Body of pancreas (tissue), 4 donors: ENCODE results near the gene SUPT3H. TPM values are rescaled to one million over a fixed set of nuclear protein-coding genes. Genes with fewer than 3 reads are reported as not detected.
"Not testable (repeated sequence)": the region's sequence is repeated elsewhere in the genome, so short reads cannot be mapped to it uniquely, and the experiment has no call there.

Experiments
- ATAC-seq: fragments of 150-250 bp; one replicate; pipeline ENCODE4 v1.9.1; 2016
- DNase-seq, 4 donors: peaks; one replicate each; pipeline ENCODE4 v3.0.0-alpha.2; 2019
- H3K27ac ChIP-seq, 4 donors: fragments of 200-600 bp; sonication (generic); 1 replicate in 3 of 4; 2 replicates in 1 of 4; pipeline versions ENCODE4 v1.5.1 to v1.6.1; 2016 to 2019; ENCODE audit warnings: mild to moderate bottlenecking in 1 of 4, mixed read lengths in 1 of 4, moderate library complexity in 1 of 4
- H3K27me3 ChIP-seq, 2 donors: fragments of 200-600 bp; sonication (generic); one replicate each; pipeline ENCODE4 v1.6.0; 2016; ENCODE audit warnings: mild to moderate bottlenecking in 1 of 2
- H3K36me3 ChIP-seq, 2 donors: fragments of 200-600 bp; sonication (generic); replicated peaks in 1 of 2; 2 replicates each; pipeline ENCODE4 v1.5.1; 2016; ENCODE audit warnings: low read depth in 2 of 2; ENCODE audit not compliant: insufficient read depth in 1 of 2
- H3K4me1 ChIP-seq: fragments of 200-600 bp; sonication (generic); one replicate; pipeline ENCODE4 v1.6.0; 2016
- H3K4me3 ChIP-seq, 2 donors: fragments of 200-600 bp; sonication (generic); 1 replicate in 1 of 2; 2 replicates in 1 of 2; pipeline ENCODE4 v1.5.1; 2016 to 2019
- H3K9me3 ChIP-seq, 3 donors: fragments of 200-600 bp; sonication (generic); 1 replicate in 2 of 3; 2 replicates in 1 of 3; pipeline ENCODE4 v1.5.1; 2016
- CTCF ChIP-seq, 7 experiments: fragments of 450-650 bp in 4 of 7; fragments of 200-600 bp in 3 of 7; sonication (generic) in 3 of 7; IDR thresholded peaks; one replicate each; pipeline ENCODE4 v1.5.1; 2016 to 2019; ENCODE audit warnings: antibody characterized with exemption in 7 of 7
- POLR2A ChIP-seq, 3 donors: fragments of 450-650 bp; IDR thresholded peaks; one replicate each; pipeline ENCODE4 v1.6.1; 2016; ENCODE audit warnings: antibody characterized with exemption in 3 of 3, mild to moderate bottlenecking in 2 of 3
- WGBS, 2 donors: methylation state at CpG; one replicate each; pipeline ENCODE4 v1.1.5; 2017; 5-methylcytosine and 5-hydroxymethylcytosine counted together
- intact Hi-C: fragments of 100-400 bp; cut with DNase I; formaldehyde crosslinking; loops from one replicate; pipeline ENCODE4 v1.15.1; 2023
- total RNA-seq, 2 donors: library from RNA; depleted of rRNA; stranded (reverse); fragments of >200 nt; gene quantifications; one replicate each; pipeline ENCODE4 v1.1.0, GENCODE V29; 2016

SUPT3H gene
- total RNA-seq, 2 donors from 2014 or later = 4.9 to 6.7 TPM

- H3K9me3 ChIP-seq = no peaks in the 10 kb centered on the region
- 89 to 90% methylated on average over 1 of the region's 1 CpG for WGBS, 2 donors
- DNase-seq (no peak), ATAC-seq (no peak)
- H3K27ac ChIP-seq = no peak overlapping the region
- H3K27me3 ChIP-seq = no peaks in the 10 kb centered on the region
- H3K4me3 ChIP-seq = no peak overlapping the region
- no peaks in the 10 kb centered on the region for H3K4me1 ChIP-seq
- no peaks in the 10 kb centered on the region for H3K36me3 ChIP-seq
- TF ChIP-seq POLR2A (IDR thresholded peaks at IDR 0.05) (no peak), CTCF (IDR thresholded peaks at IDR 0.05) (no peak)
- intact Hi-C loops = no loop called here
These were observed 77.0 kb downstream of the SUPT3H start for GRCh38 chr6:45300736-45301135.

- DNase-seq (no peak), ATAC-seq (no peak)
- Histone ChIP-seq H3K4me1 (no peaks in the 10 kb centered on the region), H3K9me3 (no peaks in the 10 kb centered on the region), H3K36me3 (no peaks in the 10 kb centered on the region), H3K27me3 (no peaks in the 10 kb centered on the region), H3K27ac (no peak overlapping the region), H3K4me3 (no peak overlapping the region)
- intact Hi-C loops = no loop called here
- WGBS, 2 donors = 97% methylated on average over 3 of the region's 3 CpGs
- TF ChIP-seq CTCF (IDR thresholded peaks at IDR 0.05) = no peak
- no peak for TF ChIP-seq POLR2A (IDR thresholded peaks at IDR 0.05)
These were observed 78.6 kb downstream of the SUPT3H start for GRCh38 chr6:45299096-45299581.

GRCh38 chr6:45297320-45297719, 80.4 kb downstream of the SUPT3H start:
- ATAC-seq (no peak), DNase-seq (no peak)
- TF ChIP-seq CTCF (IDR thresholded peaks at IDR 0.05) = no peak
- H3K9me3 ChIP-seq = no peaks in the 10 kb centered on the region
- intact Hi-C loops = no loop called here
- H3K4me1 ChIP-seq = no peaks in the 10 kb centered on the region
- H3K4me3 ChIP-seq = no peak overlapping the region
- no peaks in the 10 kb centered on the region for H3K36me3 ChIP-seq
- no peak overlapping the region for H3K27ac ChIP-seq
- H3K27me3 ChIP-seq = no peaks in the 10 kb centered on the region

- intact Hi-C loops, H3K36me3 ChIP-seq, DNase-seq, H3K27ac ChIP-seq, H3K9me3 ChIP-seq, H3K4me3 ChIP-seq, ATAC-seq, H3K27me3 ChIP-seq, H3K4me1 ChIP-seq: not testable (repeated sequence)
- 47 to 55% methylated on average over 1 of the region's 1 CpG for WGBS, 2 donors
These were observed 83.6 kb downstream of the SUPT3H start for GRCh38 chr6:45294065-45294701.

GRCh38 chr6:45293306-45293705, 84.4 kb downstream of the SUPT3H start:
- Histone ChIP-seq H3K9me3 (no peaks in the 10 kb centered on the region), H3K27ac (no peak overlapping the region), H3K4me3 (no peak overlapping the region), H3K4me1 (no peaks in the 10 kb centered on the region), H3K36me3 (no peaks in the 10 kb centered on the region), H3K27me3 (no peaks in the 10 kb centered on the region)
- DNase-seq (no peak), ATAC-seq (no peak)
- 70 to 71% methylated on average over 3 of the region's 3 CpGs for WGBS, 2 donors
- TF ChIP-seq POLR2A (IDR thresholded peaks at IDR 0.05) (no peak), CTCF (IDR thresholded peaks at IDR 0.05) (no peak)
- intact Hi-C loops = no loop called here
